ENCODE data around the gene SRRM1.
"Not testable (repeated sequence)": the region's sequence is repeated elsewhere in the genome, so short reads cannot be mapped to it uniquely, and the experiment has no call there.

SRRM1 gene

GRCh38 chr1:24720152-24720551 is 77.0 kb downstream of the SRRM1 start:
- no peak for DNase-seq

DNA sequence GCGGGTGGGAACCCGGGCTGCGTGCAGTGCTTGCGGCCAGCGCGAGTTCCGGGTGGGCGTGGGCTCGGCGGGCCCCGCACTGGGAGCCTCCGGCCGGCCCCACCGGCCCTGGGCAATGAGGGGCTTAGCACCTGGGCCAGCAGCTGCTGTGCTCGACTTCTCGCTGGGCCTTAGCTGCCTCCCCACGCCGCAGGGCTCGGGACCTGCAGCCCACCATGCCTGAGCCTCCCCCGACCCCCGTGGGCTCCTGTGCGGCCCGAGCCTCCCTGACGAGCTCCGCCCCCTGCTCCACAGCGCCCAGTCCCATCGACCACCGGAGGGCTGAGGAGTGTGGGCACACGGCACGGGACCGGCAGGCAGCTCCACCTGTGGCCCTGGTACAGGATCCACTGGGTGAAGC is 78.4 kb downstream of the SRRM1 start:
- DNase-seq = no peak

DNA sequence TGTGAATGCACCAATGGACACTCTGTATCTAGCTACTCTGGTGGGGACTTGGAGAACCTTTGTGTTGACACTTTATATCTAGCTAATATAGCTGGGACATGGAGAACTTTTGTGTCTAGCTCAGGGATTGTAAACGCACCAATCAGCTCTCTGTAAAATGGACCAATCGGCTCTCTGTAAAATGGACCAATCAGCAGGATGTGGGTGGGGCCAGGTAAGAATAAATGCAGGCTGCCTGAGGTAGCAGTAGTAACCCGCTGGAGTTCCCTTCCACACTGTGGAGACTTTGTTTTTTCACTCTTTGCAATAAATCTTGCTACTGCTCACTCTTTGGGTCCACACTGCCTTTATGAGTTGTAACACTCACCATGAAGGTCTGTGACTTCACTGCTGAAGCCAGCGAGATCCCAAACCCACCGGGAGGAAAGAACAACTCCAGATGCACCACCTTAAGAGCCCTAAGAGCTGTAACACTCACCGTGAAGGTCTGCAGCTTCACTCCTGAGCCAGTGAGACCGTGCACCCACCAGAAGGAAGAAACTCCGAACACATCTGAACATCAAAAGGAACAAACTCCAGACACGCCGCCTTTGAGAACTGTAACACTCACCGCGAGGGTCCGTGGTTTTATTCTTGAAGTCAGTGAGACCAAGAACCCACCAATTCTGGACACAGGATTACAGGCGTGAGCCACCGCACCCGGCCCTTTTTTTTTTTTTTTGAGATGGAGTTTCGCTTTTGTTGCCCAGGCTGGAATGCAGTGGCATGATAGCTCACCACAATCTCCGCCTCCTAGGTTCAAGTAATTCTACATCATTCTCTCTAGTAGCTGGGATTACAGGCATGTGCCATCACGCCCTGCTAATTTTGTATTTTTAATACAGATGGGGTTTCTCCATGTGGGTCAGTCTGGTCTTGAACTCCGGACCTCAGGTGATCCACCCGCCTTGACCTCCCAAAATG is 79.3 kb downstream of the SRRM1 start:
- not testable (repeated sequence) for DNase-seq

Data from NCI-H1092 (cell line).